GM12878 (cell line): ENCODE data around the gene SLC1A2. TPM values are rescaled to one million over a fixed set of nuclear protein-coding genes. Genes with fewer than 3 reads are reported as not detected.

ENCODE experiments used
- BCL11A ChIP-seq: IDR thresholded peaks from 2 replicates; pipeline ENCODE4 v1.6.1; 2011; ENCODE audit warnings: low read depth, low read length
- CBX3 ChIP-seq: fragments of 200-600 bp; sonication (generic); IDR thresholded peaks from 2 replicates; pipeline ENCODE4 v1.6.1; 2016; ENCODE audit warnings: low read depth, borderline replicate concordance
- CHD4 ChIP-seq: fragments of 200-600 bp; sonication (generic); IDR thresholded peaks from 2 replicates; pipeline ENCODE4 v1.6.1; 2016; ENCODE audit warnings: mild to moderate bottlenecking
- CREB1 ChIP-seq: IDR thresholded peaks from 2 replicates; pipeline ENCODE4 v1.6.1; 2012; ENCODE audit warnings: low read depth, mild to moderate bottlenecking, inconsistent platforms
- EED ChIP-seq: sonication (generic); IDR thresholded peaks from 2 replicates; pipeline ENCODE4 v1.6.1; 2016; ENCODE audit warnings: antibody characterized with exemption, low read depth
- EP300 ChIP-seq, 2 experiments: fragments of 150-350 bp in 1 of 2; IDR thresholded peaks; 2 replicates each; pipeline ENCODE4 v1.6.1; 2011 to 2012; ENCODE audit warnings: low read depth in 2 of 2, low read length in 2 of 2, borderline replicate concordance in 1 of 2, improper control_type of control experiment in 1 of 2, inconsistent platforms in 1 of 2; ENCODE audit not compliant: control insufficient read depth in 1 of 2
- ETV6 ChIP-seq, 2 experiments: fragments of 450-650 bp in 1 of 2; IDR thresholded peaks in 1 of 2; conservative IDR thresholded peaks in 1 of 2; 2 replicates each; pipeline ENCODE4 v1.6.1; 2014; ENCODE audit warnings: antibody characterized with exemption in 1 of 2, borderline replicate concordance in 1 of 2, low read depth in 1 of 2, mild to moderate bottlenecking in 1 of 2, moderate library complexity in 1 of 2
- HDAC2 ChIP-seq: fragments of 200-600 bp; sonication (generic); IDR thresholded peaks from 2 replicates; pipeline ENCODE4 v1.6.1; 2017
- MEF2B ChIP-seq: fragments of 450-650 bp; IDR thresholded peaks from 2 replicates; pipeline ENCODE4 v1.6.1; 2018; ENCODE audit warnings: mild to moderate bottlenecking, moderate library complexity; ENCODE audit not compliant: partially characterized antibody, poor library complexity, severe bottlenecking
- MTA2 ChIP-seq: fragments of 450-650 bp; IDR thresholded peaks from 2 replicates; pipeline ENCODE4 v1.6.1; 2016; ENCODE audit warnings: low read depth, mild to moderate bottlenecking, moderate library complexity
- NBN ChIP-seq: fragments of 450-650 bp; IDR thresholded peaks from 2 replicates; pipeline ENCODE4 v1.6.1; 2016
- NFXL1 ChIP-seq: fragments of 450-650 bp; IDR thresholded peaks from 2 replicates; pipeline ENCODE4 v1.6.1; 2017; ENCODE audit warnings: antibody characterized with exemption, mild to moderate bottlenecking, borderline replicate concordance
- NFYB ChIP-seq: IDR thresholded peaks from 2 replicates; pipeline ENCODE4 v1.6.1; 2011; ENCODE audit warnings: low read depth, mild to moderate bottlenecking, low read length, improper control_type of control experiment, moderate library complexity; ENCODE audit not compliant: insufficient read depth
- PAX5 ChIP-seq: IDR thresholded peaks from 2 replicates; pipeline ENCODE4 v1.6.1; 2011; ENCODE audit warnings: low read depth, low read length, borderline replicate concordance
- POLR2A ChIP-seq: IDR thresholded peaks from 2 replicates; pipeline ENCODE4 v1.6.1; 2011; ENCODE audit warnings: low read depth, mild to moderate bottlenecking, low read length
- POLR2AphosphoS5 ChIP-seq: IDR thresholded peaks from 2 replicates; pipeline ENCODE4 v1.6.1; 2011; ENCODE audit warnings: mild to moderate bottlenecking, low read length, inconsistent platforms
- RAD51 ChIP-seq: fragments of 450-650 bp; IDR thresholded peaks from 2 replicates; pipeline ENCODE4 v1.6.1; 2016; ENCODE audit warnings: moderate library complexity, mild to moderate bottlenecking, inconsistent platforms
- RB1 ChIP-seq: fragments of 450-650 bp; formaldehyde crosslinking; IDR thresholded peaks from 2 replicates; pipeline ENCODE4 v1.6.1; 2017; ENCODE audit warnings: mild to moderate bottlenecking, borderline replicate concordance
- RELA ChIP-seq: fragments of 450-650 bp; IDR thresholded peaks from 2 replicates; pipeline ENCODE4 v1.8.0; 2014; ENCODE audit warnings: borderline replicate concordance; ENCODE audit not compliant: partially characterized antibody
- RUNX3 ChIP-seq: IDR thresholded peaks from 2 replicates; pipeline ENCODE4 v1.6.1; 2012; ENCODE audit warnings: low read length, inconsistent platforms
- SIN3A ChIP-seq: IDR thresholded peaks from 2 replicates; pipeline ENCODE4 v1.6.1; 2012; ENCODE audit warnings: low read depth, low read length, improper control_type of control experiment
- SMC3 ChIP-seq: IDR thresholded peaks from 2 replicates; pipeline ENCODE4 v1.6.1; 2011; ENCODE audit warnings: low read length, improper control_type of control experiment, borderline replicate concordance
- SUPT20H ChIP-seq: IDR thresholded peaks from 2 replicates; pipeline ENCODE4 v1.6.1; 2011; ENCODE audit warnings: low read depth, mild to moderate bottlenecking, low read length, moderate library complexity, borderline replicate concordance; ENCODE audit not compliant: control insufficient read depth
- YY1 ChIP-seq: IDR thresholded peaks from 2 replicates; pipeline ENCODE4 v1.6.1; 2011; ENCODE audit warnings: low read depth, mild to moderate bottlenecking, low read length
- ZNF207 ChIP-seq: fragments of 450-650 bp; IDR thresholded peaks from 2 replicates; pipeline ENCODE4 v1.6.1; 2014; ENCODE audit warnings: antibody characterized with exemption, mild to moderate bottlenecking, borderline replicate concordance
- ZNF384 ChIP-seq: IDR thresholded peaks from 2 replicates; pipeline ENCODE4 v1.6.1; 2012; ENCODE audit warnings: low read depth, mild to moderate bottlenecking, low read length, improper control_type of control experiment, borderline replicate concordance
- polyA plus RNA-seq, 11 experiments: library from polyadenylated mRNA; depleted of rRNA in 4 of 11; unstranded in 6 of 11; stranded (reverse) in 5 of 11; fragments of >200 nt; fragmentation: Nextera tagmentation in 4 of 11; fragmentation: Illumina TruSeq in 1 of 11; extraction: Ambion mirVana in 4 of 11; extraction: Trizol in 1 of 11; gene quantifications; 1 replicate in 1 of 11; 2 replicates in 10 of 11; pipeline versions ENCODE4 v1.2.1 to v1.2.3, GENCODE V29; 2011 to 2016; ENCODE audit warnings: inconsistent platforms in 2 of 11, missing spikeins in 2 of 11, low read depth in 1 of 11
- total RNA-seq, 4 experiments: library from RNA; depleted of rRNA in 3 of 4; stranded (reverse); fragments of >200 nt in 3 of 4; fragmentation: Illumina TruSeq in 1 of 4; extraction: Trizol in 1 of 4; gene quantifications; 2 replicates each; pipeline versions ENCODE4 v1.2.1 to v1.2.3, GENCODE V29; 2013 to 2021
- TF ChIP-seq, protein P1 (sequence below): IDR thresholded peaks from 2 replicates; pipeline ENCODE4 v1.6.1; 2011; ENCODE audit warnings: borderline replicate concordance, low read depth, mild to moderate bottlenecking, moderate library complexity, mixed read lengths, low read length; ENCODE audit not compliant: insufficient read depth; ENCODE audit errors: extremely low read length
- TF ChIP-seq, protein P2 (sequence below), 3 experiments: IDR thresholded peaks in 2 of 3; conservative IDR thresholded peaks in 1 of 3; 2 replicates each; pipeline ENCODE4 v1.5.1; 2011; ENCODE audit warnings: low read depth in 3 of 3, low read length in 3 of 3, mild to moderate bottlenecking in 3 of 3, control low read depth in 2 of 3, moderate library complexity in 2 of 3, inconsistent platforms in 1 of 3, mixed read lengths in 1 of 3; ENCODE audit not compliant: control insufficient read depth in 2 of 3, insufficient read depth in 1 of 3; ENCODE audit errors: extremely low read depth in 1 of 3

Gene SLC1A2
- total and polyA plus RNA-seq, 10 of the 15 experiments (the other 5 are each of a cell fraction or from before 2014, with no cell fraction given) = 0.01 to 0.84 (median 0.22) TPM; not detected in 1

DNA sequence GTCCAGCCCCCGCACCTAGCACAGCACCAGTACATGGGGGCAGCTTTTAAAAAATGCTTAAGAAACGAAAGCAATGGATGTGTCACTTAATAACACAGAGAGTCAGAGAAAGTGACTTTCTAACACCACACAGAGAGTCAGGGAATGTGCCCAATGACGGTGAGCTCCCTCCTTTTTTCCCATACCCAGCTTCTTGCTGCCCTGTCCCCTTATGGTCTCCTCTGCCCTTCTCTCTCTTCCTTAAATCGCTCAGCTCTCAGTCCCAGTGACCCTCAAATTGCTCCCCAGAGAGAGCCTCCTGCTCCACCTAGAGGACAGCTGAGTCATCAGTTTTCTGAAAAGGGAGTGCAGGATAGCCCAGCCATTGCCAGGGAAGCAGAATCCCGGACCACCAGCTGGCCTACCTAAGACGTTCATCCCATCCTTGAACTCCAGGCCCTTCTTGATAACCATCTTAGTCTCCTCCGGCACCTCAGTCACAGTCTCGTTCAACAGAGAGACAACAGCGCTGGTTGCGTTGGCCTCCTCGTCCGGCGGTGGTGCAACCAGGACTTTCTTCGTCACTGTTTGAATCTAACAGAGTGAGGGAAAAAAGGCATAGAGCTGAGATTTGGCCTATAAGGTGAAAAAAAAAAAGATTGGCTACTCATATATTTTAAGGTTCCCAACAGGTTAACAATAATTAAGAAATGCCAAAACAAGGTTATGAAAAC lies 113.5 kb downstream of the SLC1A2 start (continued):
- TF ChIP-seq SMC3 (peak; percentile 80; the same call in 1 of the 2 replicates), NFXL1 (no peak), SUPT20H (no peak), ETV6 (conservative IDR thresholded peaks at IDR 0.05 in 1 of 2, IDR thresholded peaks at IDR 0.05 in 1 of 2; ENCODE audit: borderline replicate concordance in 1 of 2, low read depth in 1 of 2) (no peak), BCL11A (0 out of 2 replicates have a peak, but pooled peaks have one; percentile 7), RAD51 (no peak), RUNX3 (peak; percentile 29; the same call in 1 of the 2 replicates), NBN (no peak), SIN3A (no peak), POLR2AphosphoS5 (no peak), EP300 (IDR thresholded peaks at IDR 0.05; ENCODE audit: borderline replicate concordance in 1 of 2, control insufficient read depth in 1 of 2, low read depth in 2 of 2, low read length in 2 of 2) (0 out of 4 replicates have a peak, but pooled peaks of 1 of the 2 experiments have one; percentile 27), NFYB (no peak), CHD4 (no peak), POLR2A (no peak), ZNF207 (no peak), CREB1 (0 out of 2 replicates have a peak, but pooled peaks have one; percentile 29), RELA (no peak), CBX3 (no peak), HDAC2 (no peak), RB1 (no peak), MTA2 (0 out of 2 replicates have a peak, but pooled peaks have one; percentile 12), YY1 (peak; percentile 56; the same call in 1 of the 2 replicates), ZNF384 (no peak), EED (peak; percentile 66; the same call in 1 of the 2 replicates), PAX5 (no peak), MEF2B (peak; percentile 63)
- TF ChIP-seq, protein P1, sequence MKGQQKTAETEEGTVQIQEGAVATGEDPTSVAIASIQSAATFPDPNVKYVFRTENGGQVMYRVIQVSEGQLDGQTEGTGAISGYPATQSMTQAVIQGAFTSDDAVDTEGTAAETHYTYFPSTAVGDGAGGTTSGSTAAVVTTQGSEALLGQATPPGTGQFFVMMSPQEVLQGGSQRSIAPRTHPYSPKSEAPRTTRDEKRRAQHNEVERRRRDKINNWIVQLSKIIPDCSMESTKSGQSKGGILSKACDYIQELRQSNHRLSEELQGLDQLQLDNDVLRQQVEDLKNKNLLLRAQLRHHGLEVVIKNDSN = no peak
- TF ChIP-seq, protein P2, sequence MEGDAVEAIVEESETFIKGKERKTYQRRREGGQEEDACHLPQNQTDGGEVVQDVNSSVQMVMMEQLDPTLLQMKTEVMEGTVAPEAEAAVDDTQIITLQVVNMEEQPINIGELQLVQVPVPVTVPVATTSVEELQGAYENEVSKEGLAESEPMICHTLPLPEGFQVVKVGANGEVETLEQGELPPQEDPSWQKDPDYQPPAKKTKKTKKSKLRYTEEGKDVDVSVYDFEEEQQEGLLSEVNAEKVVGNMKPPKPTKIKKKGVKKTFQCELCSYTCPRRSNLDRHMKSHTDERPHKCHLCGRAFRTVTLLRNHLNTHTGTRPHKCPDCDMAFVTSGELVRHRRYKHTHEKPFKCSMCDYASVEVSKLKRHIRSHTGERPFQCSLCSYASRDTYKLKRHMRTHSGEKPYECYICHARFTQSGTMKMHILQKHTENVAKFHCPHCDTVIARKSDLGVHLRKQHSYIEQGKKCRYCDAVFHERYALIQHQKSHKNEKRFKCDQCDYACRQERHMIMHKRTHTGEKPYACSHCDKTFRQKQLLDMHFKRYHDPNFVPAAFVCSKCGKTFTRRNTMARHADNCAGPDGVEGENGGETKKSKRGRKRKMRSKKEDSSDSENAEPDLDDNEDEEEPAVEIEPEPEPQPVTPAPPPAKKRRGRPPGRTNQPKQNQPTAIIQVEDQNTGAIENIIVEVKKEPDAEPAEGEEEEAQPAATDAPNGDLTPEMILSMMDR (IDR thresholded peaks at IDR 0.05 in 2 of 3, conservative IDR thresholded peaks at IDR 0.05 in 1 of 3; ENCODE audit: control insufficient read depth in 2 of 3, extremely low read depth in 1 of 3, insufficient read depth in 1 of 3, low read depth in 3 of 3, low read length in 3 of 3) = peak; percentile 68 to 76 (median 71)
- TF ChIP-seq, all 136 proteins: peak for 12
